ENCODE data around the gene MYNN. TPM values are rescaled to one million over a fixed set of nuclear protein-coding genes. Genes with fewer than 3 reads are reported as not detected.
"Not testable (repeated sequence)": the region's sequence is repeated elsewhere in the genome, so short reads cannot be mapped to it uniquely, and the experiment has no call there.

The MYNN gene
- 10 to 100 TPM; 13.3 to 16.7 TPM for total RNA-seq

- H3K27ac Mint-ChIP-seq = peak within 1 kb of the TSS; percentile 100
- H3K36me3 Mint-ChIP-seq = peaks cover 21 to 34% of the 10 kb centered on the region in 2 donors
- peak; percentile 84 to 87 for ATAC-seq
- DNase-seq (ENCODE audit: low spot score in 2 of 2) = peak; percentile 86 to 90
- H3K9me3 Mint-ChIP-seq = no peaks in the 10 kb centered on the region
Observed at GRCh38 chr3:169772897-169773816, at the start of gene MYNN. Gene MYNN (plus strand): TSS chr3:169773396. CDS start chr3:169774296, 900 bp downstream.

DNA sequence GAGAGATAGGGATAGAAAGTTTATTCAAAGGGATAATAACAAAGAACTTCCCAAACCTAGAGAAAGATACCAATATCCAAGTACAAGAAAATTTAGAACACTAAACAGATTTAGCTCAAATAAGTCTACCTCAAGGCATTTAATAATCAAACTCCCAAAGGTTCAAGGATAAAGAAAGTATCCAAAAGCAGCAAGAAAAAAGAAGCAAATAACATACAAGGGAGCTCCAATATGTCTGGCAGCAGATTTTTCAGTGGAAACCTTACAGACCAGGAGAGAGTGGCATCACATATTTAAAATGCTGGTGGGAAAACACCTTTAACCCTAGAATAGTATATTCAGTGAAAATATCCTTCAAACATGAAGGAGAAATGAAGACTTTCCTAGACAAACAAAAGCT, 41.3 kb upstream of the MYNN start:
- DNase-seq (ENCODE audit: low spot score in 2 of 2); ATAC-seq; H3K27ac Mint-ChIP-seq: not testable (repeated sequence)
- Mint-ChIP-seq H3K9me3 (peaks cover 0 to 16% of the 10 kb centered on the region in 2 donors), H3K36me3 (peaks cover 0 to 22% of the 10 kb centered on the region in 2 donors)

DNA sequence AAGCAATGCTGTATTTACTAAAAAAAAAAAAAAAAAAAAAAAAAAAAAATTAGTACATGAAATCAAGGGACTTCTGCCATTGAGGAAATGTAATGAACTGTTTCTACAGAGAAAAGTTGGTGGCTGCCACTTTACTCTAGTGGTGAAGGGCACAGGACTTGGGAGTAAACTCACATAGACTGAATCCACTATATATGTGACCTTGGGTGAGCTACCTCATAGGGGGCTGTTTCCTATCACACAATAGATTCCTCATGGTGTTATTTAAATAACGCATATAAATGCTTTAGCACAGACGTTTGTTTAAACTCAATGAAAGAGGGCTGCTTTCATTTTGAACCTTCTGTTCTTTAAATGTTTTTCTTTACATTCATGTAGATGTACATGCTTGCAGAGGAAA, 34.1 kb upstream of the MYNN start:
- H3K9me3 Mint-ChIP-seq = peaks cover 0 to 5% of the 10 kb centered on the region in 2 donors
- no peak overlapping the region for H3K27ac Mint-ChIP-seq
- ATAC-seq = no peak
- DNase-seq (ENCODE audit: low spot score in 2 of 2) = no peak
- no peaks in the 10 kb centered on the region for H3K36me3 Mint-ChIP-seq

- Mint-ChIP-seq H3K9me3 (no peaks in the 10 kb centered on the region), H3K27ac (no peak overlapping the region), H3K36me3 (no peaks in the 10 kb centered on the region)
- no peak for ATAC-seq
- DNase-seq (ENCODE audit: low spot score in 2 of 2) = no peak
Observed at GRCh38 chr3:169744366-169745054, 28.7 kb upstream of the MYNN start.

- DNase-seq (ENCODE audit: low spot score in 2 of 2) (no peak), ATAC-seq (no peak)
- Mint-ChIP-seq H3K9me3 (no peaks in the 10 kb centered on the region), H3K27ac (no peak overlapping the region), H3K36me3 (no peaks in the 10 kb centered on the region)
Observed at GRCh38 chr3:169746924-169747323, 26.3 kb upstream of the MYNN start.

DNA sequence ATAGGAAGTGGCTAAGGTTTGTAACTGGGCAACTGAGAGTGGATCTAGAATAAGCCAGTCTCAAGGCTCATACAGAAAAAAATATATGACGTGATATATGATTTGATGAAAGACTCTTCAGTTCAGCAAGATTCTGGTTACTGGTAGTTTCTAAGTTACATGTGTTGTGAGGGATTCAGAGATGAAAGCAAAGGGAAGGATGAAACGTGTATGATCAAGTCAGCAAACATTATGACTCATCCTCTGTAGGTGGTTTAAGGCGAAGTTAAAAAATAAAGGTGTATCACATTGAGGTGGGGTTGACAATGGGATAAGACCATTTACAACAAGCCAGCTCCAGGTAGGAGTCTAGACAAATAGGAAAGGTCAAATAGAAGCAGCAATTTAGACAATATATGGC, 24.5 kb upstream of the MYNN start:
- Mint-ChIP-seq H3K27ac (peak overlapping the region in 1 of 2 donors; percentile 11), H3K9me3 (no peaks in the 10 kb centered on the region), H3K36me3 (no peaks in the 10 kb centered on the region)
- DNase-seq (ENCODE audit: low spot score in 2 of 2) (no peak), ATAC-seq (peak; percentile 62 to 95)

GRCh38 chr3:169750665-169751064, 22.5 kb upstream of the MYNN start:
- Mint-ChIP-seq H3K27ac (no peak overlapping the region), H3K36me3 (no peaks in the 10 kb centered on the region), H3K9me3 (no peaks in the 10 kb centered on the region)
- DNase-seq (ENCODE audit: low spot score in 2 of 2) (no peak), ATAC-seq (no peak)

DNA sequence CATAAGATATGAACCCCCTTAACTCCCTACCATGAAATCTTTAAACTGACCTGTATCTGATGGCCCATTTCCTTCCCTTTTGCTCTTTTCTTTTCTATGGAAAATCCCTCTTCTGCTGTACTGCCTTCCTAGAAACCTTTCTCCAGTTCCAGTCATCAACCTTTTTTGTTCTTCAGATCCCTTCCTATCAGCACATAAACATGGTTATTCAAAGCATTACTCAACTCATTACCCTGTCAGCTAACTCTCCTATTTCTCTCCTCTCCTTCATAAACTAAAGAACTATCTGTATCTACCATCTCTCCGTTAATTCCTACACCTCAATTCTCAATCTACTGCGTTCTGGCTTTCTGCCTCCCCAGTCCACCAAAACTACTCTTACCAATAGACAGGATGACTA, 21.3 kb upstream of the MYNN start:
- peaks cover 0 to 6% of the 10 kb centered on the region in 2 donors for H3K9me3 Mint-ChIP-seq
- DNase-seq (ENCODE audit: low spot score in 2 of 2) (no peak), ATAC-seq (no peak)
- H3K27ac Mint-ChIP-seq = no peak overlapping the region
- H3K36me3 Mint-ChIP-seq = no peaks in the 10 kb centered on the region

- Mint-ChIP-seq H3K27ac (no peak overlapping the region), H3K9me3 (peaks cover 0 to 6% of the 10 kb centered on the region in 2 donors), H3K36me3 (no peaks in the 10 kb centered on the region)
- ATAC-seq (no peak), DNase-seq (ENCODE audit: low spot score in 2 of 2) (no peak)
Observed at GRCh38 chr3:169754711-169755110, 18.5 kb upstream of the MYNN start.

DNA sequence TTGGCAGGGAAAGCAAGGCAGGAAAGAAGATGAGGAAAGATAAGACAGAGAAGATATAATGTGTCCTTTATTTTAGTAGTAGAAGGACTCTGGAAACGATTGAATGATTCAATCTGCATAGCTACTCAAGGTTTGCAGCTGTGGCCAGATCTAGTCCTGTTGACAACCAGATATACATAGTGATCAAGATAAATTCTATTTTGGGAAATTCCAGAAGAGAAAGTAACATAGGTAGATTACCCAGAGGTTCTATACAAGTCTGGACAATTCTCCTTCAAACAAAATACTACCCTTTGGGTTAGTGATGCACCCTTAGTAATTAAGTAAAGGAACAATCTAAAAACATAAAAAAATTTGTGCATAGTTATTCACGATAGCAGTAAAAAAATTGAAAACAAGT, 17.7 kb upstream of the MYNN start:
- H3K27ac Mint-ChIP-seq = no peak overlapping the region

DNA sequence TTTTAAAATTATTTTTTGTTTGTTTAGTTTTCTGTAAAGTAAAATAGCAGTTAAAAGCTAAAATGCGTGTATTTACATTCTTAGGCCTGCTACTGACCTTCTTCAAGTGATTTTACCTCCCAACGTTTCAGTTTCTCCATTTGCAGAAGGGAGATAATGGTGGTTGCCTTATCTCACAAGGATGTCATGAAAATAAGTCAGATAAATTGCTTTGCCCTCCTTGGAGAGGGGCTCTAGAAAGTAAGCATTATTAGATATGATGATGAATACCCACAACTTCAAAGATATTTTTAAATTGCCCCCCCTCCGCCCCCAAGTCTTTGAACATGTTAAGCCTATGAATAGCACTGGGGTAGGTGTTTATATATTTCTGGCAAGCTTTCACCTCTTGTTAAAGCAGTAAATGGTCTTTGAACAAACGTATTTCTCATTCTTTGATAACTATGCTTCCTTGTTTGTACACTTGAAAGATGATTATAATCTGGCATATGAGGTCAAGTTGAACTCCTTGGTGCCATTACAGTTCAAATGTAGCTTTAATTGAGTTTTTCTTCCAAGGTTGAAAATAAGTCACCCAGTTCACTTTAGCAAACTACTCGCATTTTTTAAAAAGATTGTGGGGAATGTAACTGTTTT, 14.7 kb upstream of the MYNN start:
- ATAC-seq = no peak
- Mint-ChIP-seq H3K9me3 (peaks cover 0 to 6% of the 10 kb centered on the region in 2 donors), H3K36me3 (no peaks in the 10 kb centered on the region), H3K27ac (peak overlapping the region in 1 of 2 donors; percentile 70)
- no peak for DNase-seq (ENCODE audit: low spot score in 2 of 2)

More for the DNA sequence above, 17.7 kb upstream of the MYNN start:
- Mint-ChIP-seq H3K9me3 (peaks cover 0 to 6% of the 10 kb centered on the region in 2 donors), H3K36me3 (no peaks in the 10 kb centered on the region)
- ATAC-seq = no peak
- DNase-seq (ENCODE audit: low spot score in 2 of 2) = no peak

DNA sequence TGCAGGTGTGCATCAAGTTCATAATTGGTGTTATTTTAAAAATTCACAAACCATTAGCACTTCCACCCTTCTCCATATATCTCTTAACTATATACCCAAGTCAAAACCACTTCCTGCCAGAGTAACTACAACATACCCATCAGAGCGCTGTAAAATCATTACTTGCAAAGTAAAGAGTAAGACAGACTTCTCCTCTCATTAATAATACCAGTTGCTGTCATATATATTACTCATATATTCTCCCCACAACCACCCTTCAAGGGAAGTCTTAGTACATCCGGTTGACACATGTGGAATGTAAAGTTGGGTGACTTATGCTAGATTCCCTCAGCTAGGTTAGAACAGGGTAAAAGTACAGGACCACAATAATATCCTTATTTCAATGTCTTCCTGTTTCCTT, 13.9 kb upstream of the MYNN start:
- Mint-ChIP-seq H3K27ac (peak overlapping the region in 1 of 2 donors; percentile 70), H3K9me3 (peaks cover 0 to 6% of the 10 kb centered on the region in 2 donors), H3K36me3 (peaks cover 0 to 2% of the 10 kb centered on the region in 2 donors)
- ATAC-seq (peak; percentile 79 to 90), DNase-seq (ENCODE audit: low spot score in 2 of 2) (no peak)

- H3K36me3 Mint-ChIP-seq = peaks cover 4 to 6% of the 10 kb centered on the region in 2 donors
- DNase-seq (ENCODE audit: low spot score in 2 of 2) = no peak
- no peak for ATAC-seq
- H3K27ac Mint-ChIP-seq = no peak overlapping the region
- peaks cover 0 to 6% of the 10 kb centered on the region in 2 donors for H3K9me3 Mint-ChIP-seq
Observed at GRCh38 chr3:169760479-169760878, 12.7 kb upstream of the MYNN start.

- DNase-seq (ENCODE audit: low spot score in 2 of 2) = peak; percentile 52 to 78
- Mint-ChIP-seq H3K36me3 (peaks cover 4 to 12% of the 10 kb centered on the region in 2 donors), H3K9me3 (peaks cover 0 to 4% of the 10 kb centered on the region in 2 donors), H3K27ac (peak overlapping the region; percentile 96 to 98)
- ATAC-seq = peak; percentile 35 to 51
Observed at GRCh38 chr3:169764312-169764881, 8.8 kb upstream of the MYNN start.

DNA sequence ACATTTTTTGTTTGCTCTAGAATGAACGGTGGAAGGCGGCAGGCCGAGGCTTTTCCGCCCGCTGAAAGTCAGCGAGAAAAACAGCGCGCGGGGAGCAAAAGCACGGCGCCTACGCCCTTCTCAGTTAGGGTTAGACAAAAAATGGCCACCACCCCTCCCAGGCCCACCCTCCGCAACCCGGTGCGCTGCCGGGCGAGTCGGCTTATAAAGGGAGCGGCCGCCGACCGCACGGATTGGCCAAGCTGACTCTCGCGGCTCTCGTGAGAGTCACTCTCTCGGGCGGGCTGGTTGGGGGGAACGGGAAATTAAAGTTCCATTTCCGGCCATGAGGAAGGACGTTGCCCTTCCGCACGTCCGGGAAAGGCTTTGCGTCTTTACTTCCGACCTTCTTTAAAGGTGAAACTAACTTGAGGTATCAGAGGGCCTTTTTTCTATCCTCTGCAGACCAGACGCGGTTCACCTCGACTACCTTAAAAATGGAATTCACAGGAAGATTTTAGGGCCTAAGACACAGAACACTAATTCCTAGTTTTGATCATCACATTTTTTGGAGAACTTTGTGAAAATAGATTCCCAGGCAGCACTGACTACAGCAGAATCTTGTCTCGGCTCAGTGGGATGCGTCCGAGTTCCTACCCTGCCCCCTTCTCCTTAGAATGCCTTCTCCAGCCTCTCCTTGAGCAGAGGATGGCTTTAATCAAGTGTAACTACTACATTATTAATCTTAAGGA, 8.1 kb upstream of the MYNN start, which contains the start of gene TERC:
TSS of gene TERC (minus strand) at position 179 of the 731 bp plus-strand sequence.
- Mint-ChIP-seq H3K36me3 (peaks cover 4 to 12% of the 10 kb centered on the region in 2 donors), H3K9me3 (peaks cover 0 to 4% of the 10 kb centered on the region in 2 donors)

More for the DNA sequence above, 8.1 kb upstream of the MYNN start, which contains the start of gene TERC:
- DNase-seq (ENCODE audit: low spot score in 2 of 2) (peak; percentile 84 to 91), ATAC-seq (peak; percentile 86 to 87)
- H3K27ac Mint-ChIP-seq = peak within 1 kb of the TSS; percentile 96 to 98
